ENCODE results near the gene XCL2.
"Not testable (repeated sequence)": the region's sequence is repeated elsewhere in the genome, so short reads cannot be mapped to it uniquely, and the experiment has no call there.

- not testable (repeated sequence) for TF ChIP-seq POLR2A (IDR thresholded peaks at IDR 0.05; ENCODE audit: control extremely low read depth in 1 of 2, low read depth in 2 of 2, low read length in 2 of 2); TEAD4 (IDR thresholded peaks at IDR 0.05; ENCODE audit: low read depth, low read length); GTF2F1 (IDR thresholded peaks at IDR 0.05; ENCODE audit: borderline replicate concordance, low read depth, low read length); PHF8 (conservative IDR thresholded peaks at IDR 0.05; ENCODE audit: low read depth, low read length); SP1 (IDR thresholded peaks at IDR 0.05; ENCODE audit: low read depth, low read length); SIN3A (conservative IDR thresholded peaks at IDR 0.05 in 1 of 2, IDR thresholded peaks at IDR 0.05 in 1 of 2; ENCODE audit: low read depth in 1 of 2, low read length in 2 of 2); POLR2AphosphoS5 (IDR thresholded peaks at IDR 0.05; ENCODE audit: low read depth, low read length)
- TF ChIP-seq, protein P1, sequence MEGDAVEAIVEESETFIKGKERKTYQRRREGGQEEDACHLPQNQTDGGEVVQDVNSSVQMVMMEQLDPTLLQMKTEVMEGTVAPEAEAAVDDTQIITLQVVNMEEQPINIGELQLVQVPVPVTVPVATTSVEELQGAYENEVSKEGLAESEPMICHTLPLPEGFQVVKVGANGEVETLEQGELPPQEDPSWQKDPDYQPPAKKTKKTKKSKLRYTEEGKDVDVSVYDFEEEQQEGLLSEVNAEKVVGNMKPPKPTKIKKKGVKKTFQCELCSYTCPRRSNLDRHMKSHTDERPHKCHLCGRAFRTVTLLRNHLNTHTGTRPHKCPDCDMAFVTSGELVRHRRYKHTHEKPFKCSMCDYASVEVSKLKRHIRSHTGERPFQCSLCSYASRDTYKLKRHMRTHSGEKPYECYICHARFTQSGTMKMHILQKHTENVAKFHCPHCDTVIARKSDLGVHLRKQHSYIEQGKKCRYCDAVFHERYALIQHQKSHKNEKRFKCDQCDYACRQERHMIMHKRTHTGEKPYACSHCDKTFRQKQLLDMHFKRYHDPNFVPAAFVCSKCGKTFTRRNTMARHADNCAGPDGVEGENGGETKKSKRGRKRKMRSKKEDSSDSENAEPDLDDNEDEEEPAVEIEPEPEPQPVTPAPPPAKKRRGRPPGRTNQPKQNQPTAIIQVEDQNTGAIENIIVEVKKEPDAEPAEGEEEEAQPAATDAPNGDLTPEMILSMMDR (IDR thresholded peaks at IDR 0.05; ENCODE audit: control extremely low read depth in 1 of 3, insufficient read depth in 1 of 3, low read depth in 1 of 3, low read length in 3 of 3), result not testable (repeated sequence)
Observed at GRCh38 chr1:168580290-168580689, 36.5 kb upstream of the XCL2 start.
